ENCODE results near the gene HSPA12A.
A peak's percentile ranks its signal among the peaks of the same experiment; 100 is the strongest.

Gene HSPA12A

GRCh38 chr10:116742367-116743265 is at the start of gene HSPA12A:
Gene HSPA12A, minus strand, starts transcription at chr10:116742566. Its CDS starts 97 bp downstream, at chr10:116742469.
- Histone ChIP-seq H3K9ac (ENCODE audit: low read depth, low read length) (peak within 1 kb of the TSS; percentile 65; the same call in 1 of the 2 replicates), H3K4me1 (ENCODE audit: insufficient read depth, low read length) (no peaks in the 10 kb centered on the region), H3K27me3 (ENCODE audit: insufficient read depth, low read length) (peaks cover 84% of the 10 kb centered on the region), H3K4me3 (ENCODE audit: low read length) (peak within 1 kb of the TSS; percentile 71), H3K36me3 (ENCODE audit: insufficient read depth, low read depth, low read length) (no peaks in the 10 kb centered on the region), H3K27ac (ENCODE audit: low read length) (no peak within 1 kb of the TSS), H3K9me3 (ENCODE audit: insufficient read depth, low read depth, low read length) (no peaks in the 10 kb centered on the region)

- no peaks in the 10 kb centered on the region for H3K4me1 ChIP-seq (ENCODE audit: insufficient read depth, low read length)
- no peak overlapping the region for H3K27ac ChIP-seq (ENCODE audit: low read length)
- no peak overlapping the region for H3K4me3 ChIP-seq (ENCODE audit: low read length)
- H3K27me3 ChIP-seq (ENCODE audit: insufficient read depth, low read length) = peaks cover 11% of the 10 kb centered on the region
- H3K36me3 ChIP-seq (ENCODE audit: insufficient read depth, low read depth, low read length) = no peaks in the 10 kb centered on the region
- H3K9ac ChIP-seq (ENCODE audit: low read depth, low read length) = no peak overlapping the region
- H3K9me3 ChIP-seq (ENCODE audit: insufficient read depth, low read depth, low read length) = no peaks in the 10 kb centered on the region
Measured at GRCh38 chr10:116791241-116791640, 48.9 kb upstream of the HSPA12A start.

GRCh38 chr10:116787893-116788665 is 45.7 kb upstream of the HSPA12A start:
- H3K9ac ChIP-seq (ENCODE audit: low read depth, low read length) = peak overlapping the region; percentile 65; the same call in 1 of the 2 replicates
- H3K4me3 ChIP-seq (ENCODE audit: low read length) = peak overlapping the region; percentile 61
- H3K4me1 ChIP-seq (ENCODE audit: insufficient read depth, low read length) = no peaks in the 10 kb centered on the region
- H3K9me3 ChIP-seq (ENCODE audit: insufficient read depth, low read depth, low read length) = no peaks in the 10 kb centered on the region
- H3K36me3 ChIP-seq (ENCODE audit: insufficient read depth, low read depth, low read length) = no peaks in the 10 kb centered on the region
- H3K27me3 ChIP-seq (ENCODE audit: insufficient read depth, low read length) = peaks cover 11% of the 10 kb centered on the region
- no peak overlapping the region for H3K27ac ChIP-seq (ENCODE audit: low read length)

DNA sequence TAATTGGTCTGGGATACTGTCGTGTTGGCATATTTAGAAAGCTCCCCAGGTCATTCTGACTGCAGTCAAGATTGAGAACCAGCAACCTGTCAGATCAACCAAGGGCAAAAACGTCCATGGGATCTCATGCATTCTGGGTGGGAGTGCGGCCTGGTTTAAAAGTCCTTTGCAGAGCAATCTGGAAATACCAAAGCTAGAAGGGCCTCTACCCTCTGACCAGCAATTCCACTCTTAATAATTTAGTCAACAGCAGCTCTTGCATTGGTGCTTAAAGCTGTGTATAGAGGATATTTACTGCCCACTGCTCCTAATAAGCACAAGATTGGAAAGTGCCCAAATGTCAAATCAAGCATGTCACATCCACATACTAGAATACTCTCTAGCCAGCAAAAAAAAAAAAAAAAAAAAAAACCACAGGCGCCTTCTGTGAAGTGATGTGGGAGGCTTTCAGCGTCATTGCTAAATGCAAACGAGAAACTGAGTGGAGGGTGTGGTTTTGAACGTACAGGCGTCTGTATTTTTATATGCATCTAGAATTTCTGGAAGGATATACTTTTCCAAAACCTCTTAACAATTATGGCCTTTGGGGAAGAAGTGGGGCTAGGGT is 44.8 kb upstream of the HSPA12A start:
- no peaks in the 10 kb centered on the region for H3K36me3 ChIP-seq (ENCODE audit: insufficient read depth, low read depth, low read length)
- no peaks in the 10 kb centered on the region for H3K4me1 ChIP-seq (ENCODE audit: insufficient read depth, low read length)
- no peak overlapping the region for H3K9ac ChIP-seq (ENCODE audit: low read depth, low read length)
- no peak overlapping the region for H3K27ac ChIP-seq (ENCODE audit: low read length)
- no peak overlapping the region for H3K4me3 ChIP-seq (ENCODE audit: low read length)
- peaks cover 11% of the 10 kb centered on the region for H3K27me3 ChIP-seq (ENCODE audit: insufficient read depth, low read length)
- H3K9me3 ChIP-seq (ENCODE audit: insufficient read depth, low read depth, low read length) = no peaks in the 10 kb centered on the region

DNA sequence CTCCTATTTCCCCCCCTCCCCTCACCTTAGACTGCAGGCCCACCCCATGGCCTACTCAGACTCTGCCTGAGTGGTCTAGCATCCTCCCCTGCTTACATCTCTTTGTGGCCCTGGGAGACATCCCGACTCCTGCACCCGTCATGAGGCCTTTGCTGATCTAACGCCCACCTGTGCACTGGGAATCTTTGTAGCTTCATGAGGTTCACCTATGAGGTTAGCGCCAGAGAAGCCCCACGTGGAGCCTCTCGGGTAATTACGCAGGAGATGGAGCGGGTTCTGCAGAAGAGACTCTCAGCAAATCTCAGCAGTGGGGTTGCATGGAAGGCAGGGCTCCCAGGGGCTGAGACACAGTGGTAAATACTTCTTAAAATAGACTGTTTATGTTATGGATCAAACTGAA is 43.5 kb upstream of the HSPA12A start:
- no peaks in the 10 kb centered on the region for H3K9me3 ChIP-seq (ENCODE audit: insufficient read depth, low read depth, low read length)
- H3K36me3 ChIP-seq (ENCODE audit: insufficient read depth, low read depth, low read length) = no peaks in the 10 kb centered on the region
- no peak overlapping the region for H3K27ac ChIP-seq (ENCODE audit: low read length)
- no peak overlapping the region for H3K9ac ChIP-seq (ENCODE audit: low read depth, low read length)
- H3K4me1 ChIP-seq (ENCODE audit: insufficient read depth, low read length) = no peaks in the 10 kb centered on the region
- no peak overlapping the region for H3K4me3 ChIP-seq (ENCODE audit: low read length)
- peaks cover 11% of the 10 kb centered on the region for H3K27me3 ChIP-seq (ENCODE audit: insufficient read depth, low read length)

DNA sequence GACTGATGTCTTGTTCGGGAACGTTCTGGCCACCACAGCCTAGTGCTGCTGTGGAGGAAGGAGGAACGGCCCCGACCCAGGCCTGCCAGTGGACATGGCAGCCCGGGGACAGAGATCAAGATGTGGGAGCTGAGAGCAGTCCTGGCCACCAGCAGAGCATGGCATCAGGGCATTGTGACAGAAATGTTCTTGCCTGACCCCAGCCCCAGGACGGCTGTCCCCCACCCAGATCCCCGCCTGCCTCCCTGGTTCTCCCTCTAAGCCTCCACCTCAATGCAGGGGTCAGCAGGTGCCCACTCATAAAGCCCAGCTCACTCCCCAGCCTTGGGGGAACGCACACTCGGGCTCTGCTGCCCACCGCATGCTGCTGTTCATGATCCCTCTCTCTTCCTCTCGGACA is 42.9 kb upstream of the HSPA12A start:
- H3K27me3 ChIP-seq (ENCODE audit: insufficient read depth, low read length) = peaks cover 11% of the 10 kb centered on the region
- H3K4me1 ChIP-seq (ENCODE audit: insufficient read depth, low read length) = no peaks in the 10 kb centered on the region
- no peak overlapping the region for H3K9ac ChIP-seq (ENCODE audit: low read depth, low read length)
- no peaks in the 10 kb centered on the region for H3K36me3 ChIP-seq (ENCODE audit: insufficient read depth, low read depth, low read length)
- H3K4me3 ChIP-seq (ENCODE audit: low read length) = no peak overlapping the region
- no peak overlapping the region for H3K27ac ChIP-seq (ENCODE audit: low read length)
- no peaks in the 10 kb centered on the region for H3K9me3 ChIP-seq (ENCODE audit: insufficient read depth, low read depth, low read length)

DNA sequence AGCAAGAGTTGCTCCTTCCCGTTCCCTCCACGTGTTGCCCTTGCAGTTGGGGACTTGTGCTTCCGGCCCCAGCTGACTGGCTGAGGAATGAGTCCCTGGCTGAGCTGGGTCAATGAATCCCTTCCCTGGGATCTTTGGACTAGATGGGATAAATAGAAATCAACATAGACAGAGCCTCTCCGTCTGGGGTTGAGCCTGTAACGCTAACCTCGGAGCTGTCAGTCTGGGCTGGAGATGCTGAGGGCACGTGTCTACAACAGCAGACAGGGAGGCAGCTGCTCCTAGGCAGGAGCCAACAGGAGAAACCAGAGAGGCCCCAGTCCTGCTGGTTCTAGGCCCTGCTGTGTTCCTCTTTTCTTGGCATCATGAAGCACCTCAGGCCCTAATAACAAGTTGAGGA is 42.3 kb upstream of the HSPA12A start:
- Histone ChIP-seq H3K4me3 (ENCODE audit: low read length) (no peak overlapping the region), H3K4me1 (ENCODE audit: insufficient read depth, low read length) (no peaks in the 10 kb centered on the region), H3K36me3 (ENCODE audit: insufficient read depth, low read depth, low read length) (no peaks in the 10 kb centered on the region), H3K9ac (ENCODE audit: low read depth, low read length) (no peak overlapping the region), H3K27me3 (ENCODE audit: insufficient read depth, low read length) (peaks cover 11% of the 10 kb centered on the region), H3K27ac (ENCODE audit: low read length) (no peak overlapping the region), H3K9me3 (ENCODE audit: insufficient read depth, low read depth, low read length) (no peaks in the 10 kb centered on the region)

DNA sequence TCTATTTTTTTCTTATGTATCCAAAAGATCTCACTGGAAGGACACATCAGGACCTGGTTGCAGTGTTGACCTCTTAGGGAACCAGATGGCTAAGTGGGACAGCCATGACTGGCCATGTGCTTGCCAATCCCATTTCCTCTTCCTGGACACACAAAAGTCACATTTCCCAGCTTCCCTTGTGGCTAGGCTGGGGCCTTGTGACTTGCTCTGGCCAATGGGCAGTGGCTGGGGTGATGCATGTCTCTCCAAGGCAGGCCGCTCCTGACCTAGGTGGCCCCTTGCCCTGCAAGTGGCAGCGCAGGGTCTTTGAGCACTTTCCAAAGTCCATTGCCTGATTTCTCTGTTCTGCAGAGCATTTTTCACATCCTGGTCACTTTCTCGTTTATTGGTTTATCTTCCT is 41.7 kb upstream of the HSPA12A start:
- Histone ChIP-seq H3K4me1 (ENCODE audit: insufficient read depth, low read length) (no peaks in the 10 kb centered on the region), H3K4me3 (ENCODE audit: low read length) (no peak overlapping the region), H3K27ac (ENCODE audit: low read length) (no peak overlapping the region), H3K9me3 (ENCODE audit: insufficient read depth, low read depth, low read length) (no peaks in the 10 kb centered on the region), H3K27me3 (ENCODE audit: insufficient read depth, low read length) (peaks cover 11% of the 10 kb centered on the region), H3K36me3 (ENCODE audit: insufficient read depth, low read depth, low read length) (no peaks in the 10 kb centered on the region), H3K9ac (ENCODE audit: low read depth, low read length) (no peak overlapping the region)

GRCh38 chr10:116783011-116783655 is 40.8 kb upstream of the HSPA12A start:
- Histone ChIP-seq H3K4me1 (ENCODE audit: insufficient read depth, low read length) (no peaks in the 10 kb centered on the region), H3K9me3 (ENCODE audit: insufficient read depth, low read depth, low read length) (no peaks in the 10 kb centered on the region), H3K9ac (ENCODE audit: low read depth, low read length) (no peak overlapping the region), H3K27ac (ENCODE audit: low read length) (no peak overlapping the region), H3K4me3 (ENCODE audit: low read length) (no peak overlapping the region), H3K36me3 (ENCODE audit: insufficient read depth, low read depth, low read length) (no peaks in the 10 kb centered on the region), H3K27me3 (ENCODE audit: insufficient read depth, low read length) (peaks cover 11% of the 10 kb centered on the region)

DNA sequence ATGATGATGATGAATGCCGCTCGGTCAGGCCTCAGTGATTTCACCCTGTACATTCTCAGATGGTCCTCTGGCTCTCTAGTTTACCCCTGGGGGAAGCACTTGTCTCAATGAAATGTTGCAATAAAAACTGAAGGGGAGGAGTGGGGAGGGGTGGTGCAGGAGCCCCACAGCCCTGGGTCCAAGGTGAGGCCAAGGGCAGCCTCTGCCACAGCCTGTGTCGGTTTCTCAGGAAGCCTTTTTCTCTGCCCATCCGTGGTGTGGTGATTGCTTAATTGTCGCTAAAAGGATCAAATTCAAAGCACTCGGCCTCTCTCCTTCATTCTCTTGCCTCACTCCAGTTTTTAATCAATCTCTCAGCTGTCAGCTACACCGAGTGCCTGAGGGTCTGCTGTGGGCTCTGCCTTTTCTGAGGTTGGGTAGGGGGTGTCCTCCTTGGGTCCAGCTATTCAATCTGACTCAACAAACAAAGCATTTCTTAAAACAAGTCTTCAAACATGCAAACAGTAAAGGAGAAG is 39.1 kb upstream of the HSPA12A start:
- no peaks in the 10 kb centered on the region for H3K36me3 ChIP-seq (ENCODE audit: insufficient read depth, low read depth, low read length)
- H3K9me3 ChIP-seq (ENCODE audit: insufficient read depth, low read depth, low read length) = no peaks in the 10 kb centered on the region
- no peaks in the 10 kb centered on the region for H3K4me1 ChIP-seq (ENCODE audit: insufficient read depth, low read length)
- no peaks in the 10 kb centered on the region for H3K27me3 ChIP-seq (ENCODE audit: insufficient read depth, low read length)
- H3K9ac ChIP-seq (ENCODE audit: low read depth, low read length) = no peak overlapping the region
- H3K27ac ChIP-seq (ENCODE audit: low read length) = no peak overlapping the region
- H3K4me3 ChIP-seq (ENCODE audit: low read length) = no peak overlapping the region

DNA sequence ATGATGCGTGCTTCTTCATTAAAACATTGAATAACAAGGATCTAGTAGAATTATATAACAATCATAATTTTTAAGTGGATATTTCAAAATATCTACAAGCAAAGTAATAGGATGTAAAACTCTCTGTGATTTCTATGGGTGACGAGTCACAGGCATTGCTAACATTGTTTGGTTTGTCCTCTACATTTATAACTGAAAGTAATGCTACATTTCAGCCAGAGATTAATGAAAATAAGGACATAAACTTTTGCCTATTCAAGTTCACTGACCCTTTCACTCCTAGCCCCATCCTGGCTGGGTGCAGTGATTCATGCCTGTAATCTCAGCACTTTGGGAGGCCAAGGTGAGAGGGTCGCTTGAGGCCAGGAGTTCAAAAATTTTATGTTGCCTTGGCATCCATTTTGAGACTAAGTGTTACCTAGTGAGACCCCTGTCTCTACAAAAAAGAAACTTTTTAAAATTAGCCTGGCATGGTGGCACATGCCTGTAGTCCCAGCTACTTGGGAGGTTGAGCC is 38.4 kb upstream of the HSPA12A start:
- no peaks in the 10 kb centered on the region for H3K36me3 ChIP-seq (ENCODE audit: insufficient read depth, low read depth, low read length)
- H3K9me3 ChIP-seq (ENCODE audit: insufficient read depth, low read depth, low read length) = no peaks in the 10 kb centered on the region
- H3K27me3 ChIP-seq (ENCODE audit: insufficient read depth, low read length) = no peaks in the 10 kb centered on the region
- H3K4me1 ChIP-seq (ENCODE audit: insufficient read depth, low read length) = no peaks in the 10 kb centered on the region
- H3K4me3 ChIP-seq (ENCODE audit: low read length) = no peak overlapping the region
- H3K27ac ChIP-seq (ENCODE audit: low read length) = no peak overlapping the region
- no peak overlapping the region for H3K9ac ChIP-seq (ENCODE audit: low read depth, low read length)
